A673 (cell line): ENCODE data around the gene RASSF10. TPM values are rescaled to one million over a fixed set of nuclear protein-coding genes. Genes with fewer than 3 reads are reported as not detected.
"Not testable (repeated sequence)": the region's sequence is repeated elsewhere in the genome, so short reads cannot be mapped to it uniquely, and the experiment has no call there.

Experiments used
- BruUV-seq: library from RNA; stranded (reverse); fragments of 400-500 nt; replicated peaks from 2 replicates; lab custom pipeline; 2021; lab: Mats Ljungman, UMichigan
- CTCF ChIA-PET: fragments of 300-600 bp; sonication (Branson Sonifier 250); formaldehyde crosslinking; loops from one replicate; lab custom pipeline; 2022; ENCODE audit warnings: antibody characterized with exemption; lab: Charles Lee
- POLR2A ChIA-PET: fragments of 300-600 bp; sonication (Branson Sonifier 250); formaldehyde crosslinking; loops from one replicate; lab custom pipeline; 2022; ENCODE audit warnings: antibody characterized with exemption; ENCODE audit not compliant: low non-redundant PET; lab: Charles Lee
- DNase-seq: peaks from one replicate; pipeline ENCODE4 v3.0.0-alpha.2; 2015; ENCODE audit warnings: low spot score
- H3K27ac ChIP-seq: fragments of 200-600 bp; sonication (generic); 2 replicates; pipeline ENCODE4 v1.5.1; 2016; ENCODE audit warnings: mixed run types, low read depth, mild to moderate bottlenecking, mixed read lengths, antibody characterized with exemption, low read length; ENCODE audit not compliant: poor library complexity, severe bottlenecking
- H3K27me3 ChIP-seq: fragments of 200-600 bp; sonication (generic); replicated peaks from 2 replicates; pipeline ENCODE4 v1.6.1; 2017; ENCODE audit warnings: mixed run types, low read depth, mild to moderate bottlenecking, mixed read lengths, antibody characterized with exemption, low read length; ENCODE audit not compliant: insufficient read depth, poor library complexity
- H3K36me3 ChIP-seq: fragments of 200-600 bp; sonication (generic); 2 replicates; pipeline ENCODE4 v1.6.1; 2016; ENCODE audit warnings: mixed run types, mild to moderate bottlenecking, mixed read lengths, antibody characterized with exemption, low read length; ENCODE audit not compliant: insufficient read depth, poor library complexity, severe bottlenecking
- H3K4me1 ChIP-seq: fragments of 200-600 bp; sonication (generic); 2 replicates; pipeline ENCODE4 v1.6.1; 2017; ENCODE audit warnings: mixed run types, mild to moderate bottlenecking, mixed read lengths, antibody characterized with exemption, low read length; ENCODE audit not compliant: insufficient read depth, poor library complexity, severe bottlenecking
- H3K4me3 ChIP-seq: fragments of 200-600 bp; sonication (generic); 2 replicates; pipeline ENCODE4 v1.5.1; 2016; ENCODE audit warnings: low read depth, mixed run types, mild to moderate bottlenecking, mixed read lengths, low read length; ENCODE audit not compliant: poor library complexity, severe bottlenecking
- H3K9me3 ChIP-seq: fragments of 200-600 bp; sonication (generic); 2 replicates; pipeline ENCODE4 v1.6.1; 2016; ENCODE audit warnings: mixed run types, low read depth, mild to moderate bottlenecking, mixed read lengths, antibody characterized with exemption, low read length; ENCODE audit not compliant: poor library complexity, severe bottlenecking
- EZH2 ChIP-seq: fragments of 200-600 bp; sonication (generic); IDR thresholded peaks from 2 replicates; pipeline ENCODE4 v1.6.1; 2017; ENCODE audit warnings: borderline replicate concordance, low read depth, mild to moderate bottlenecking, mixed read lengths, antibody characterized with exemption, low read length; ENCODE audit not compliant: poor library complexity, severe bottlenecking
- intact Hi-C: fragments of 100-400 bp; cut with micrococcal nuclease; formaldehyde crosslinking; loops from one replicate; pipeline ENCODE4 v1.10.0; 2022; ENCODE audit not compliant: unreplicated experiment
- total RNA-seq: library from RNA; stranded (reverse); gene quantifications from 2 replicates; pipeline ENCODE4 v1.2.3, GENCODE V29; 2021
- TF ChIP-seq, protein P1 (sequence below): fragments of 300-800, 200-600 bp; sonication (generic); conservative IDR thresholded peaks from 2 replicates; pipeline ENCODE4 v1.5.1; 2017; ENCODE audit warnings: low read depth, mild to moderate bottlenecking, antibody characterized with exemption, low read length, moderate library complexity, mixed read lengths

The RASSF10 gene
- total RNA-seq, 1 experiment from 2014 or later: 0.15 TPM

DNA sequence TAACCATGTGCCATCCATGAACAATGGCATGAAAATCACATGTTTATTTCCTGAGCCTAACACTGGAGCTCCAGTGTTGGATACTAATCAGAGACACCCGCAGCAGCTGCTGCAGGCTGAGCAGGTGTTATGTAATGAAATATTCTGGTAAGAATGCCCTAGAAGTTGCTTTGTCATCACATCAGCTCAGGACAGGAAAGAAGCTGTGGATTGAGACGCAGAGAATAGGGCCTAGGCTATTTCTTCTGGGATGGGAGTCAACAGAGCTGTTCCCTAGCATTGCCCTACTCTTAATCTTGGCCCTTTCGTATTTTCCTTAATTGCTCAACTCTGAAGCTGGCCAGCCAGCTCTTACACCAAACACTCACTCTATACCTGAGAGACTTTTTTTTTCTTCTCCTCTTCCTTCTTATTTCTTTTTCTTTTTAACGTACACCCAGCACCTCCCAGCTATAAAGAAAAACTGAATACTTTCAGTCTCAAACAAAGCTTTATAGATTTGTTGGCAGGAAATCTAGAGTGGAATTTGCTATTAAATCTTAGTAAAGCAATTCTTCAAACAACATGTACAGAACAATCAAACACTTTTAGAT, 31.9 kb downstream of the RASSF10 start:
- H3K36me3 ChIP-seq: no peaks in the 10 kb centered on the region
- H3K4me3 ChIP-seq: no peak overlapping the region
- intact Hi-C loops: no loop called here
- no peak overlapping the region for H3K27ac ChIP-seq
- H3K9me3 ChIP-seq: no peaks in the 10 kb centered on the region
- BruUV-seq: no TSS peak
- POLR2A ChIA-PET: no interaction called here
- CTCF ChIA-PET: no interaction called here
- peaks cover 42% of the 10 kb centered on the region for H3K27me3 ChIP-seq
- no peak for TF ChIP-seq EZH2
- TF ChIP-seq, protein P1, sequence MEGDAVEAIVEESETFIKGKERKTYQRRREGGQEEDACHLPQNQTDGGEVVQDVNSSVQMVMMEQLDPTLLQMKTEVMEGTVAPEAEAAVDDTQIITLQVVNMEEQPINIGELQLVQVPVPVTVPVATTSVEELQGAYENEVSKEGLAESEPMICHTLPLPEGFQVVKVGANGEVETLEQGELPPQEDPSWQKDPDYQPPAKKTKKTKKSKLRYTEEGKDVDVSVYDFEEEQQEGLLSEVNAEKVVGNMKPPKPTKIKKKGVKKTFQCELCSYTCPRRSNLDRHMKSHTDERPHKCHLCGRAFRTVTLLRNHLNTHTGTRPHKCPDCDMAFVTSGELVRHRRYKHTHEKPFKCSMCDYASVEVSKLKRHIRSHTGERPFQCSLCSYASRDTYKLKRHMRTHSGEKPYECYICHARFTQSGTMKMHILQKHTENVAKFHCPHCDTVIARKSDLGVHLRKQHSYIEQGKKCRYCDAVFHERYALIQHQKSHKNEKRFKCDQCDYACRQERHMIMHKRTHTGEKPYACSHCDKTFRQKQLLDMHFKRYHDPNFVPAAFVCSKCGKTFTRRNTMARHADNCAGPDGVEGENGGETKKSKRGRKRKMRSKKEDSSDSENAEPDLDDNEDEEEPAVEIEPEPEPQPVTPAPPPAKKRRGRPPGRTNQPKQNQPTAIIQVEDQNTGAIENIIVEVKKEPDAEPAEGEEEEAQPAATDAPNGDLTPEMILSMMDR: no peak
- DNase-seq: no peak
- no peaks in the 10 kb centered on the region for H3K4me1 ChIP-seq

GRCh38 chr11:13042873-13043342, 33.8 kb downstream of the RASSF10 start:
- no TSS peak for BruUV-seq

DNA sequence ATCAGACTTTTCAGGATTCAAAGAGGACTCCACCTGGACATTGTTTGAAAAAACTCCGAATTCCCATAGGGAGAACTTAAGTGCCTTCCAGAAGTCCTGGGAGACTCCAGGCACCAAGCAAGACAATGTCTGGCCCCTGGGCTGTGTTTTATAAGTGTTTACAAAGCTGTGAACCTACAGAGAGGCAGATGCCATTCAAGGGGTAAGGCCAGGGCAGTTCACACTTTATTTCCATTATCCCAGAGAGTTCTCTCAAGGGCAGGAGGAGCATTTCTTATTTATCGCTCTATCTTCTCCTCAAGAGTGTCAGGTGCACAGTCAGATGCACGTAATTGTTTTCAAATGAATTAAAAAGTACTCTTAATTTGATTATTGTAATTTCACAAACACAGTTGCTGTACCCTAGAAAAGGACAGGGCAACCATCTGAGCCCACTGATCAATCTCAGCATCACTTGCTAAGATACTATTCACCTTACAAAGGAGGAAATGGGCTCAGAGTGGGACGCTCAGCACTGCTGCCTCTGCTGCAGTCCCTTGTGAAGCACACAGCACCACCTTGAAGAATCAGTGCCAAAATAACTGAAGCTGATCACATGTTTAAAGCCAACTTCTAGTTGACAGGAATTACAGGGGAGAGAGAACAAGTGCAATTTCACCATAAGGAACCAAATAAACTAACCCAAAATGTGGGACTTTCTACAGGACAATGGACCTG, 35.0 kb downstream of the RASSF10 start:
- Histone ChIP-seq H3K9me3 (no peaks in the 10 kb centered on the region), H3K27me3 (peaks cover 24% of the 10 kb centered on the region), H3K27ac (no peak overlapping the region), H3K4me3 (no peak overlapping the region), H3K36me3 (no peaks in the 10 kb centered on the region), H3K4me1 (no peaks in the 10 kb centered on the region)
- no peak for DNase-seq
- no TSS peak for BruUV-seq
- TF ChIP-seq EZH2: no peak
- intact Hi-C loops: no loop called here
- POLR2A ChIA-PET: no interaction called here
- CTCF ChIA-PET: no interaction called here

More at GRCh38 chr11:13042873-13043342, 33.8 kb downstream of the RASSF10 start:
- Histone ChIP-seq H3K4me1 (no peaks in the 10 kb centered on the region), H3K4me3 (no peak overlapping the region), H3K27ac (no peak overlapping the region), H3K36me3 (no peaks in the 10 kb centered on the region), H3K9me3 (no peaks in the 10 kb centered on the region), H3K27me3 (peaks cover 31% of the 10 kb centered on the region)
- no peak for TF ChIP-seq EZH2
- TF ChIP-seq, protein P1: no peak
- no peak for DNase-seq
- intact Hi-C loops: no loop called here
- ChIA-PET CTCF (no interaction called here), POLR2A (no interaction called here)

- H3K36me3 ChIP-seq, H3K4me1 ChIP-seq, CTCF ChIA-PET, H3K9me3 ChIP-seq, POLR2A ChIA-PET, H3K27ac ChIP-seq, BruUV-seq, DNase-seq, H3K4me3 ChIP-seq, intact Hi-C loops: not testable (repeated sequence)
- peaks cover 22% of the 10 kb centered on the region for H3K27me3 ChIP-seq
These were observed 36.0 kb downstream of the RASSF10 start for GRCh38 chr11:13045089-13045488.
